ENCODE results near the gene PNPLA1.

Gene PNPLA1

GRCh38 chr6:36315921-36316320 is 46.1 kb downstream of the PNPLA1 start:
- no peak for DNase-seq (ENCODE audit: low spot score)

- no peak for DNase-seq (ENCODE audit: low spot score)
These were observed 47.8 kb downstream of the PNPLA1 start for GRCh38 chr6:36317623-36318022.

GRCh38 chr6:36318690-36319435 is 49.0 kb downstream of the PNPLA1 start:
- DNase-seq (ENCODE audit: low spot score) = no peak

GRCh38 chr6:36319436-36319762 is 49.5 kb downstream of the PNPLA1 start:
- DNase-seq (ENCODE audit: low spot score) = no peak

GRCh38 chr6:36319821-36320220 is 50.0 kb downstream of the PNPLA1 start:
- DNase-seq (ENCODE audit: low spot score) = no peak

GRCh38 chr6:36320475-36320874 is 50.6 kb downstream of the PNPLA1 start:
- no peak for DNase-seq (ENCODE audit: low spot score)

- DNase-seq (ENCODE audit: low spot score) = no peak
These were observed 52.7 kb downstream of the PNPLA1 start for GRCh38 chr6:36322591-36322990.

GRCh38 chr6:36323062-36323461 is 53.2 kb downstream of the PNPLA1 start:
- DNase-seq (ENCODE audit: low spot score) = peak; percentile 29

GRCh38 chr6:36324191-36324590 is 54.3 kb downstream of the PNPLA1 start:
- no peak for DNase-seq (ENCODE audit: low spot score)

- DNase-seq (ENCODE audit: low spot score) = no peak
These were observed 54.9 kb downstream of the PNPLA1 start for GRCh38 chr6:36324715-36325114.

GRCh38 chr6:36326356-36326995 is 56.6 kb downstream of the PNPLA1 start:
- DNase-seq (ENCODE audit: low spot score) = no peak

- no peak for DNase-seq (ENCODE audit: low spot score)
These were observed 57.5 kb downstream of the PNPLA1 start for GRCh38 chr6:36327226-36327918.

- DNase-seq (ENCODE audit: low spot score) = no peak
These were observed 58.0 kb downstream of the PNPLA1 start for GRCh38 chr6:36327919-36328236.

- DNase-seq (ENCODE audit: low spot score) = no peak
These were observed 58.7 kb downstream of the PNPLA1 start for GRCh38 chr6:36328600-36328999.

- DNase-seq (ENCODE audit: low spot score) = no peak
These were observed 60.0 kb downstream of the PNPLA1 start for GRCh38 chr6:36329798-36330291.

GRCh38 chr6:36330366-36330765 is 60.5 kb downstream of the PNPLA1 start:
- DNase-seq (ENCODE audit: low spot score) = no peak

- DNase-seq (ENCODE audit: low spot score) = no peak
These were observed 61.5 kb downstream of the PNPLA1 start for GRCh38 chr6:36331381-36331780.

GRCh38 chr6:36333171-36333895 is 63.5 kb downstream of the PNPLA1 start:
- DNase-seq (ENCODE audit: low spot score) = no peak

GRCh38 chr6:36333931-36334725 is 64.3 kb downstream of the PNPLA1 start:
- no peak for DNase-seq (ENCODE audit: low spot score)

GRCh38 chr6:36334832-36335459 is 65.1 kb downstream of the PNPLA1 start:
- no peak for DNase-seq (ENCODE audit: low spot score)

- DNase-seq (ENCODE audit: low spot score) = no peak
These were observed 65.8 kb downstream of the PNPLA1 start for GRCh38 chr6:36335465-36336207.
